ENCODE results near the gene BABAM2. TPM values are rescaled to one million over a fixed set of nuclear protein-coding genes. Genes with fewer than 3 reads are reported as not detected.

Gene BABAM2
- total RNA-seq, 4 donors from 2014 or later: 34.4 to 44.9 (median 38.3) TPM

DNA sequence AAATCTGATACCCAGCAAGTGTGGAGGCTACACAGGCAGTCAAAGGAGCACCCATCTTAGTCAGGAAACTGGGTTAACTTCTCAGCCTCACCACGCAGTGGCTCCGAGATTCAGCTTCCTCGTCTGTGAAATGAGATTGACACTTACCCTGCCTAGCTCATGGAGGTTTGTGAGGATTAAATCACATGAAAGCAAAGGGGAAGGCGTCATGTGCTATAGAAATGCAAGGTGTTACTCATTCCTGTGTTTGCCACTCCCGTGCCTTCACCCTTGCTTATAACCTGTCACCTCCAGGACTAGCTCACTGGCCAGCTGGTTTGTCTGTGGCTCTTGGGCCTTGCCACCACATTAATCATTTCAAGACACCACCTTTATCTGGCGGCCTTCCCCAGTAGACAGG is 383.2 kb downstream of the BABAM2 start:
- TF ChIP-seq, protein P1, sequence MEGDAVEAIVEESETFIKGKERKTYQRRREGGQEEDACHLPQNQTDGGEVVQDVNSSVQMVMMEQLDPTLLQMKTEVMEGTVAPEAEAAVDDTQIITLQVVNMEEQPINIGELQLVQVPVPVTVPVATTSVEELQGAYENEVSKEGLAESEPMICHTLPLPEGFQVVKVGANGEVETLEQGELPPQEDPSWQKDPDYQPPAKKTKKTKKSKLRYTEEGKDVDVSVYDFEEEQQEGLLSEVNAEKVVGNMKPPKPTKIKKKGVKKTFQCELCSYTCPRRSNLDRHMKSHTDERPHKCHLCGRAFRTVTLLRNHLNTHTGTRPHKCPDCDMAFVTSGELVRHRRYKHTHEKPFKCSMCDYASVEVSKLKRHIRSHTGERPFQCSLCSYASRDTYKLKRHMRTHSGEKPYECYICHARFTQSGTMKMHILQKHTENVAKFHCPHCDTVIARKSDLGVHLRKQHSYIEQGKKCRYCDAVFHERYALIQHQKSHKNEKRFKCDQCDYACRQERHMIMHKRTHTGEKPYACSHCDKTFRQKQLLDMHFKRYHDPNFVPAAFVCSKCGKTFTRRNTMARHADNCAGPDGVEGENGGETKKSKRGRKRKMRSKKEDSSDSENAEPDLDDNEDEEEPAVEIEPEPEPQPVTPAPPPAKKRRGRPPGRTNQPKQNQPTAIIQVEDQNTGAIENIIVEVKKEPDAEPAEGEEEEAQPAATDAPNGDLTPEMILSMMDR (IDR thresholded peaks at IDR 0.05; ENCODE audit: low read depth): no peak

DNA sequence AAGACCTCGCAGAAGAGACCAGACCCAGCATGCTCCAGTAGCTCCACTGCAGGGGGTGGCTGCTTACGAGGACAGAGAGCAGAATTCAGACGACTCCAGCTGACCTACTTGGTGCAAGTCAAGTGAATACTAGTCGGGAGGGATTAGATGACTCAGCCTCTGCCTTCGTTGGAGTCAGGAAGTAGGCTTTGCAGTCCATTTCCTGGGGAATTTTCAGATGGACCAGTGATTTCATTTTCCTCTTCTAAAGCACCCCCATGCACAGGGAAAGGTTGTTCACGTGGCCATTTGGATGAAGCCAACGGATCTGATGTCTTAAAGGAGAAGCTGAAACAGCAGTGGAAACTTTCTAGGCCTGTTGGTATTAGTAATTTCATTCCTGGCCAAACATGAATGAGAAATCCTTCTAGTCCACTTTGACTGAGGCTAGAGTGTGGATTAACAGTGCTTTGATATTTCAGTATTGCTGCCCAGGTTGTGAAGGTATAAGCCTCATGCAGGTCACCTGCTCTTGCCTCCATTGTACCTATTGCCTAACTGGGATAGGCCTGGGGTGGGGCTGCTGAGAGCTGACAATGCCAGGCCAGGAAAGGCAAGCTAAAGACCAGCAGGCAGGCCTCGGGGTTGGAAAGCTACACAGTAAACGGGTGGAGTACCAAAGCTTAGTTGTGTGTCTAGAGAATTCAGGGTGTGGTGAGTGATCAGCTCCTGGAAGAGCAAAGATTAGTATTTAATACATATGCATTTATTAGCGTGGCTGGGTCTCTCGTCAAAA is 384.6 kb downstream of the BABAM2 start:
- TF ChIP-seq, protein P1 (IDR thresholded peaks at IDR 0.05; ENCODE audit: low read depth): no peak

DNA sequence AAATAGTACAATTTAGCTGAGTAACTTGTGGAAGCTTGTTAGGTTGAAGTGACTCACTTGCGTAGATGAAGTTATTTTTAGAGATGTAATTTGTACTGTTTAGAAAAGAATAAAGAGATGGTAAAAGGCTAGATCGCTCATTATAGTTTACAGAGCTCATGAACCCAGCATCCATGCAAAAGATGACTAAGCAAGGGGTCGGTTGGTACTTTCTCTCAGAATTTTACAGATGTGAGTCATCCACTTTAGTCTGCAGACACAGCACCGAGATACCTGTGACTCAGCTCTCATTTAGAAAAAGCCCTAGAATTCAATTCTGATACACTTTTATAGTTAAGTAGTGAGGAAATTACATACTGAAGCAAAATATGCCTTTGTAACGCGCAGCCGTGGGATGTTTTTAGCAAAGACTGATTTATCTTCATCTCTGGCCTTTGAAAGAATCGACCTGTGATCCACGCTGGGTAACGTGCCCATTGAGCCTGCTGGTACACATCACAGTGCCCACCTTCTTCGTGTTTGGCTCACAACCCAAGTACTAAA is 385.6 kb downstream of the BABAM2 start:
- TF ChIP-seq, protein P1 (IDR thresholded peaks at IDR 0.05; ENCODE audit: low read depth): no peak

DNA sequence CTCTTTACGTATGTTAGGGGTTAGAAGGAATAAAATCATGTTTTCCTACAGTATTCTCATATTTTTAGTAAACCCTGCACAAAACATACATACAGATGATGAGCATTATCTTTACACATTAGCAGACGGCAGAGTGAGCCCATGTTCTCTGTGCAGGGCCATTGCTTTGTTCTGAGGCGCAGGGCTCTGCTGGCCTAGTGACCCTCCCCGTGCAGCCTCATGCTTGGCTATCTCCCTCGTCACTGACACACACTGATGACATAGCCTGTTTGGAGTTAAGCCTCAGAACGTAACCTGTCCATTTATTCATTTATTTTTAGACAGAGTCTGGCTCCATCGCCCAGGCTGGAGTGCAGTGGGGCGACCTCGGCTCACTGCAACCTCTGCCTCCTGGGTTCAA is 386.3 kb downstream of the BABAM2 start:
- TF ChIP-seq, protein P1 (IDR thresholded peaks at IDR 0.05; ENCODE audit: low read depth): no peak

DNA sequence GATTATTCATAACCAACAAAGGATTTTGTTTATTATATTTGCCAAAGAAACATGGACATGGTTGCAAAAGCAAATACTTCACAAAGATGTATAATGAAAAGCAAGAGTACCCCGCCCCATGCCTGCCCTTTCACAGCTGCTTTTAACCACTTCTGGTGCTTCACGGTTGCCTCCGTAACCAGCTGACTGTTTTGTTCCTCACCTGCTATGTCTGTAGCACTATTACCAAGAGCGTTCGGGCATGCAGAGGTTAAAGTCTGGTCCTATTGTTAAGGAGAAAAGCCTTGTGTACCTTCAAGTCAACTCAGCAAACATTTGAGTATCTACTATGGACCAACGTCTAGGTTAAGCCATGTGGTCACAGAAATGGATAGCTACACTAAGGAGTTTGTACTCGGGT is 386.9 kb downstream of the BABAM2 start:
- TF ChIP-seq, protein P1 (IDR thresholded peaks at IDR 0.05; ENCODE audit: low read depth): no peak

DNA sequence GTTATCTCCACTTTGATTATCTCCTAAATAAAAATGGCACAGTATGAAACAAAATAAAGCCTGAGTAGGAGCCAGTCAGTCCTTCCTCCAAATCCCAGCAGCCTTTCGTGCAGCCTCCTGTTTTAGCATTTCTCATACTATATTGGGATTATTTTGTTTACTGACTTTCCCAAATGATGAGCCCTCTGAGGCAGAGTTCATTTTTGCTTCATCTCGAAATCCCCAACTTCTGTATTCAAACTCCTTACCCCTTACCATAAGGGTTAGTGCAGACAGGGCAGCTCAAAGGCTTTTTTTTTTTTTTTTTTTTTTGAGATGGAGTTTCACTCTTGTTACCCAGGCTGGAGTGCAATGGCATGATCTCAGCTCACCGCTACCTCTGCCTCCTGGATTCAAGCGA is 388.8 kb downstream of the BABAM2 start:
- TF ChIP-seq, protein P1 (IDR thresholded peaks at IDR 0.05; ENCODE audit: low read depth): no peak

DNA sequence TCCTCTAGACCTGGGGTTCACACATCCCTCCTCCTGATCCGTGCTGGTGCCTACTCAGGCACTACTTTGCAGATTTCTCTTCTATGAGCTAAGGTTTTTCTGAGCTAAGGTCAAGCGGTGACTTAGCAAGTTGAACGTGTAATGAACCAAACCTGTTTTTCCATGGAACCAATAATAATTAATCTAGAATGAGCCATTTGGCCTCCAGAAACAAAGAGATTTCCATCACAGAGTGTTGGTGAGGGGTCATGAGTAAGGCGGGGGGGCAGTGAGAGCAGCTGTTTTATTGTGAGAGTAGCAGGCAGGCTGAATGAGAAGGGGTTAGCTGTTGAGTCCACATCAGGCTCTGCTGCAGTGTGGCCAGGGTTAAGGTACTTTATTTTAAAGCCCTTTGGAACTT is 390.1 kb downstream of the BABAM2 start:
- TF ChIP-seq, protein P1 (IDR thresholded peaks at IDR 0.05; ENCODE audit: low read depth): no peak
